ENCODE measurements around the gene DDX41.

The DDX41 gene

GRCh38 chr5:177514541-177514940 lies 2.2 kb downstream of the DDX41 start:
- WGBS, 2 experiments: 97 to 98% methylated on average over 11 of the region's 11 CpGs
- H3K9me3 ChIP-seq (ENCODE audit: control insufficient read depth, low read length): no peaks in the 10 kb centered on the region
- peaks cover 5% of the 10 kb centered on the region for H3K4me1 ChIP-seq (ENCODE audit: control insufficient read depth, insufficient read depth, low read length)
- H3K27ac ChIP-seq (ENCODE audit: insufficient read depth, low read depth, low read length, poor library complexity, severe bottlenecking): no peak overlapping the region
- H3K36me3 ChIP-seq (ENCODE audit: control insufficient read depth, insufficient read depth, low read length): peaks cover 33% of the 10 kb centered on the region
- no peak overlapping the region for H3K4me3 ChIP-seq (ENCODE audit: insufficient read depth, low read depth, low read length)
- no peaks in the 10 kb centered on the region for H3K27me3 ChIP-seq (ENCODE audit: control insufficient read depth, insufficient read depth, low read length, poor library complexity, severe bottlenecking)

GRCh38 chr5:177513500-177513899 lies 3.3 kb downstream of the DDX41 start:
- H3K27ac ChIP-seq (ENCODE audit: insufficient read depth, low read depth, low read length, poor library complexity, severe bottlenecking): no peak overlapping the region
- no peaks in the 10 kb centered on the region for H3K9me3 ChIP-seq (ENCODE audit: control insufficient read depth, low read length)
- H3K4me3 ChIP-seq (ENCODE audit: insufficient read depth, low read depth, low read length): no peak overlapping the region
- H3K4me1 ChIP-seq (ENCODE audit: control insufficient read depth, insufficient read depth, low read length): peaks cover 12% of the 10 kb centered on the region
- no peaks in the 10 kb centered on the region for H3K27me3 ChIP-seq (ENCODE audit: control insufficient read depth, insufficient read depth, low read length, poor library complexity, severe bottlenecking)
- 96% methylated on average over 15 of the region's 15 CpGs for WGBS, 2 experiments
- peaks cover 33% of the 10 kb centered on the region for H3K36me3 ChIP-seq (ENCODE audit: control insufficient read depth, insufficient read depth, low read length)

- Histone ChIP-seq H3K27me3 (ENCODE audit: control insufficient read depth, insufficient read depth, low read length, poor library complexity, severe bottlenecking) (no peaks in the 10 kb centered on the region), H3K4me3 (ENCODE audit: insufficient read depth, low read depth, low read length) (no peak overlapping the region), H3K27ac (ENCODE audit: insufficient read depth, low read depth, low read length, poor library complexity, severe bottlenecking) (no peak overlapping the region), H3K9me3 (ENCODE audit: control insufficient read depth, low read length) (no peaks in the 10 kb centered on the region), H3K4me1 (ENCODE audit: control insufficient read depth, insufficient read depth, low read length) (peaks cover 12% of the 10 kb centered on the region), H3K36me3 (ENCODE audit: control insufficient read depth, insufficient read depth, low read length) (peaks cover 33% of the 10 kb centered on the region)
- WGBS, 2 experiments: 91 to 93% methylated on average over 16 of the region's 16 CpGs
These were observed 3.9 kb downstream of the DDX41 start for GRCh38 chr5:177512736-177513380.

GRCh38 chr5:177511796-177512675 lies 4.7 kb downstream of the DDX41 start:
- no peak overlapping the region for H3K4me3 ChIP-seq (ENCODE audit: insufficient read depth, low read depth, low read length)
- no peaks in the 10 kb centered on the region for H3K9me3 ChIP-seq (ENCODE audit: control insufficient read depth, low read length)
- H3K4me1 ChIP-seq (ENCODE audit: control insufficient read depth, insufficient read depth, low read length): peaks cover 12% of the 10 kb centered on the region
- H3K27me3 ChIP-seq (ENCODE audit: control insufficient read depth, insufficient read depth, low read length, poor library complexity, severe bottlenecking): no peaks in the 10 kb centered on the region
- no peak overlapping the region for H3K27ac ChIP-seq (ENCODE audit: insufficient read depth, low read depth, low read length, poor library complexity, severe bottlenecking)
- peaks cover 33% of the 10 kb centered on the region for H3K36me3 ChIP-seq (ENCODE audit: control insufficient read depth, insufficient read depth, low read length)
- WGBS, 2 experiments: 95 to 96% methylated on average over 34 of the region's 34 CpGs

GRCh38 chr5:177511181-177511580 lies 5.6 kb downstream of the DDX41 start:
- H3K27me3 ChIP-seq (ENCODE audit: control insufficient read depth, insufficient read depth, low read length, poor library complexity, severe bottlenecking): no peaks in the 10 kb centered on the region
- peaks cover 12% of the 10 kb centered on the region for H3K4me1 ChIP-seq (ENCODE audit: control insufficient read depth, insufficient read depth, low read length)
- H3K27ac ChIP-seq (ENCODE audit: insufficient read depth, low read depth, low read length, poor library complexity, severe bottlenecking): no peak overlapping the region
- 94 to 95% methylated on average over 5 of the region's 5 CpGs for WGBS, 2 experiments
- no peaks in the 10 kb centered on the region for H3K9me3 ChIP-seq (ENCODE audit: control insufficient read depth, low read length)
- H3K36me3 ChIP-seq (ENCODE audit: control insufficient read depth, insufficient read depth, low read length): peaks cover 33% of the 10 kb centered on the region
- H3K4me3 ChIP-seq (ENCODE audit: insufficient read depth, low read depth, low read length): no peak overlapping the region

- no peaks in the 10 kb centered on the region for H3K9me3 ChIP-seq (ENCODE audit: control insufficient read depth, low read length)
- H3K27me3 ChIP-seq (ENCODE audit: control insufficient read depth, insufficient read depth, low read length, poor library complexity, severe bottlenecking): no peaks in the 10 kb centered on the region
- peaks cover 33% of the 10 kb centered on the region for H3K36me3 ChIP-seq (ENCODE audit: control insufficient read depth, insufficient read depth, low read length)
- H3K4me3 ChIP-seq (ENCODE audit: insufficient read depth, low read depth, low read length): no peak overlapping the region
- H3K27ac ChIP-seq (ENCODE audit: insufficient read depth, low read depth, low read length, poor library complexity, severe bottlenecking): no peak overlapping the region
- 95 to 96% methylated on average over 15 of the region's 15 CpGs for WGBS, 2 experiments
- peaks cover 7% of the 10 kb centered on the region for H3K4me1 ChIP-seq (ENCODE audit: control insufficient read depth, insufficient read depth, low read length)
These were observed 6.2 kb downstream of the DDX41 start for GRCh38 chr5:177510567-177511053.

GRCh38 chr5:177509991-177510566 lies 6.7 kb downstream of the DDX41 start:
- 86 to 90% methylated on average over 11 of the region's 11 CpGs for WGBS, 2 experiments
- peaks cover 7% of the 10 kb centered on the region for H3K4me1 ChIP-seq (ENCODE audit: control insufficient read depth, insufficient read depth, low read length)
- H3K27me3 ChIP-seq (ENCODE audit: control insufficient read depth, insufficient read depth, low read length, poor library complexity, severe bottlenecking): no peaks in the 10 kb centered on the region
- H3K4me3 ChIP-seq (ENCODE audit: insufficient read depth, low read depth, low read length): no peak overlapping the region
- H3K27ac ChIP-seq (ENCODE audit: insufficient read depth, low read depth, low read length, poor library complexity, severe bottlenecking): no peak overlapping the region
- no peaks in the 10 kb centered on the region for H3K9me3 ChIP-seq (ENCODE audit: control insufficient read depth, low read length)
- peaks cover 29% of the 10 kb centered on the region for H3K36me3 ChIP-seq (ENCODE audit: control insufficient read depth, insufficient read depth, low read length)

GRCh38 chr5:177509381-177509951 lies 7.3 kb downstream of the DDX41 start, which contains the start of gene DOK3:
Gene DOK3, minus strand, starts transcription at chr5:177509826. Its CDS starts 286 bp downstream, at chr5:177509540.
- WGBS, 2 experiments: 72 to 74% methylated on average over 20 of the region's 20 CpGs
- no peak within 1 kb of the TSS for H3K4me3 ChIP-seq (ENCODE audit: insufficient read depth, low read depth, low read length)
- peaks cover 24% of the 10 kb centered on the region for H3K36me3 ChIP-seq (ENCODE audit: control insufficient read depth, insufficient read depth, low read length)
- H3K9me3 ChIP-seq (ENCODE audit: control insufficient read depth, low read length): no peaks in the 10 kb centered on the region
- peaks cover 7% of the 10 kb centered on the region for H3K4me1 ChIP-seq (ENCODE audit: control insufficient read depth, insufficient read depth, low read length)
- no peak within 1 kb of the TSS for H3K27ac ChIP-seq (ENCODE audit: insufficient read depth, low read depth, low read length, poor library complexity, severe bottlenecking)
- no peaks in the 10 kb centered on the region for H3K27me3 ChIP-seq (ENCODE audit: control insufficient read depth, insufficient read depth, low read length, poor library complexity, severe bottlenecking)

- H3K9me3 ChIP-seq (ENCODE audit: control insufficient read depth, low read length): no peaks in the 10 kb centered on the region
- H3K36me3 ChIP-seq (ENCODE audit: control insufficient read depth, insufficient read depth, low read length): peaks cover 18% of the 10 kb centered on the region
- H3K27ac ChIP-seq (ENCODE audit: insufficient read depth, low read depth, low read length, poor library complexity, severe bottlenecking): no peak overlapping the region
- no peaks in the 10 kb centered on the region for H3K27me3 ChIP-seq (ENCODE audit: control insufficient read depth, insufficient read depth, low read length, poor library complexity, severe bottlenecking)
- H3K4me3 ChIP-seq (ENCODE audit: insufficient read depth, low read depth, low read length): no peak overlapping the region
- H3K4me1 ChIP-seq (ENCODE audit: control insufficient read depth, insufficient read depth, low read length): peaks cover 7% of the 10 kb centered on the region
- WGBS, 2 experiments: 72 to 78% methylated on average over 8 of the region's 8 CpGs
These were observed 7.9 kb downstream of the DDX41 start for GRCh38 chr5:177508837-177509236.

GRCh38 chr5:177508221-177508611 lies 8.5 kb downstream of the DDX41 start:
- peaks cover 12% of the 10 kb centered on the region for H3K36me3 ChIP-seq (ENCODE audit: control insufficient read depth, insufficient read depth, low read length)
- WGBS, 2 experiments: 94 to 95% methylated on average over 26 of the region's 26 CpGs

More at GRCh38 chr5:177508221-177508611, 8.5 kb downstream of the DDX41 start:
- Histone ChIP-seq H3K4me1 (ENCODE audit: control insufficient read depth, insufficient read depth, low read length) (peaks cover 7% of the 10 kb centered on the region), H3K9me3 (ENCODE audit: control insufficient read depth, low read length) (no peaks in the 10 kb centered on the region), H3K4me3 (ENCODE audit: insufficient read depth, low read depth, low read length) (no peak overlapping the region), H3K27me3 (ENCODE audit: control insufficient read depth, insufficient read depth, low read length, poor library complexity, severe bottlenecking) (no peaks in the 10 kb centered on the region), H3K27ac (ENCODE audit: insufficient read depth, low read depth, low read length, poor library complexity, severe bottlenecking) (no peak overlapping the region)

Data from ectodermal cell (in vitro differentiated cells).